H1 (cell line): Measurements from ENCODE around the gene SOHLH2. TPM values are rescaled to one million over a fixed set of nuclear protein-coding genes. Genes with fewer than 3 reads are reported as not detected.

Experiments used
- CTCF ChIA-PET: fragments of 300-600 bp; sonication (Branson Sonifier 250); formaldehyde crosslinking; loops from one replicate; lab custom pipeline; 2021; ENCODE audit not compliant: partially characterized antibody; lab: Charles Lee
- POLR2A ChIA-PET: fragments of 300-600 bp; sonication (Branson Sonifier 250); formaldehyde crosslinking; loops from one replicate; lab custom pipeline; 2021; ENCODE audit warnings: inconsistent platforms; ENCODE audit not compliant: partially characterized antibody; lab: Charles Lee
- DNase-seq, 2 experiments: peaks; one replicate each; pipeline versions ENCODE4 v3.0.0 to v3.0.0-alpha.2; 2010 to 2022; ENCODE audit warnings: low spot score in 2 of 2, low read depth in 1 of 2, mixed read lengths in 1 of 2
- FAIRE-seq: peaks from 2 replicates; lab custom pipeline; 2011; peaks lifted over from hg19 to GRCh38; lab: Jason Lieb, UNC
- H2AFZ ChIP-seq: 2 replicates; pipeline ENCODE4 v1.8.1; 2012; ENCODE audit warnings: low read length, inconsistent platforms
- H2AK5ac ChIP-seq: 2 replicates; pipeline ENCODE4 v1.6.1; 2013; ENCODE audit warnings: low read depth, low read length
- H2BK120ac ChIP-seq: replicated peaks from 2 replicates; pipeline ENCODE3; 2013; ENCODE audit warnings: low read depth, low read length, inconsistent platforms
- H2BK12ac ChIP-seq: 2 replicates; pipeline ENCODE4 v1.6.1; 2013; ENCODE audit warnings: low read depth, low read length
- H2BK15ac ChIP-seq: 2 replicates; pipeline ENCODE4 v1.6.1; 2013; ENCODE audit warnings: low read length
- H2BK20ac ChIP-seq: 2 replicates; pipeline ENCODE4 v1.6.1; 2013; ENCODE audit warnings: low read length
- H2BK5ac ChIP-seq: 2 replicates; pipeline ENCODE4 v1.6.1; 2013; ENCODE audit warnings: low read depth, low read length
- H3K14ac ChIP-seq: 2 replicates; pipeline ENCODE4 v1.6.1; 2013; ENCODE audit warnings: inconsistent platforms; ENCODE audit not compliant: insufficient read length
- H3K18ac ChIP-seq: 2 replicates; pipeline ENCODE4 v1.6.1; 2013; ENCODE audit warnings: low read length; ENCODE audit errors: extremely low read depth
- H3K23ac ChIP-seq: 2 replicates; pipeline ENCODE4 v1.6.1; 2013; ENCODE audit warnings: inconsistent platforms; ENCODE audit not compliant: insufficient read length
- H3K23me2 ChIP-seq: 2 replicates; pipeline ENCODE4 v1.6.1; 2013; ENCODE audit warnings: low read depth, low read length
- H3K27ac ChIP-seq: 2 replicates; pipeline ENCODE4 v1.6.1; 2011; ENCODE audit warnings: low read depth, low read length, inconsistent platforms
- H3K27me3 ChIP-seq, 4 experiments: replicated peaks in 1 of 4; 1 replicate in 1 of 4; 2 replicates in 3 of 4; pipeline versions ENCODE4 v1.6.1 to v1.8.1; 2011 to 2013; ENCODE audit warnings: low read length in 3 of 4, mild to moderate bottlenecking in 3 of 4, inconsistent platforms in 2 of 4, mixed read lengths in 2 of 4, moderate library complexity in 1 of 4; ENCODE audit not compliant: control insufficient read depth in 3 of 4, insufficient read depth in 3 of 4; ENCODE audit errors: extremely low read depth in 1 of 4
- H3K36me3 ChIP-seq, 4 experiments: 2 replicates each; pipeline versions ENCODE4 v1.6.1 to v1.8.1; 2011 to 2013; ENCODE audit warnings: mild to moderate bottlenecking in 4 of 4, low read length in 3 of 4, moderate library complexity in 2 of 4, control low read depth in 1 of 4, inconsistent platforms in 1 of 4; ENCODE audit not compliant: insufficient read depth in 4 of 4, control insufficient read depth in 2 of 4
- H3K4ac ChIP-seq: replicated peaks from 2 replicates; pipeline ENCODE3; 2013; ENCODE audit warnings: low read length, low read depth, mixed read lengths, inconsistent platforms; ENCODE audit not compliant: insufficient read length
- H3K4me1 ChIP-seq, 4 experiments: replicated peaks in 1 of 4; 1 replicate in 1 of 4; 2 replicates in 3 of 4; pipeline versions ENCODE4 v1.6.1 to v1.8.1; 2011 to 2013; ENCODE audit warnings: low read length in 3 of 4, inconsistent platforms in 2 of 4, mixed read lengths in 1 of 4; ENCODE audit not compliant: insufficient read depth in 4 of 4, control insufficient read depth in 3 of 4
- H3K4me2 ChIP-seq, 2 experiments: 2 replicates each; pipeline versions ENCODE4 v1.6.1 to v1.8.1; 2011 to 2013; ENCODE audit warnings: low read depth in 2 of 2, low read length in 2 of 2, control low read depth in 1 of 2, inconsistent platforms in 1 of 2, mild to moderate bottlenecking in 1 of 2; ENCODE audit not compliant: insufficient read depth in 1 of 2
- H3K4me3 ChIP-seq, 4 experiments: fragments of 200-600, 300-600 bp in 1 of 4; sonication (generic), shearing (Covaris generic), sonication (Bioruptor Twin) in 1 of 4; 2 replicates each; pipeline versions ENCODE4 v1.5.1 to v1.8.1; 2011 to 2016; ENCODE audit warnings: low read length in 4 of 4, low read depth in 3 of 4, control low read depth in 2 of 4, inconsistent platforms in 2 of 4, mild to moderate bottlenecking in 2 of 4, mixed read lengths in 1 of 4, moderate library complexity in 1 of 4; ENCODE audit not compliant: insufficient read depth in 2 of 4; ENCODE audit errors: extremely low read depth in 1 of 4
- H3K56ac ChIP-seq: replicated peaks from 2 replicates; pipeline ENCODE3; 2013; ENCODE audit warnings: low read depth, mild to moderate bottlenecking, mixed read lengths, low read length, inconsistent platforms; ENCODE audit not compliant: insufficient read length
- H3K79me1 ChIP-seq: 2 replicates; pipeline ENCODE4 v1.6.1; 2013; ENCODE audit warnings: low read depth, low read length, control low read depth
- H3K79me2 ChIP-seq, 2 experiments: 2 replicates each; pipeline versions ENCODE4 v1.6.1 to v1.8.1; 2012 to 2013; ENCODE audit warnings: low read length in 2 of 2, mild to moderate bottlenecking in 2 of 2, inconsistent platforms in 1 of 2; ENCODE audit not compliant: insufficient read depth in 2 of 2, control insufficient read depth in 1 of 2
- H3K9ac ChIP-seq, 4 experiments: replicated peaks in 1 of 4; 1 replicate in 1 of 4; 2 replicates in 3 of 4; pipeline versions ENCODE4 v1.6.1 to v1.8.1; 2011 to 2013; ENCODE audit warnings: low read depth in 3 of 4, low read length in 3 of 4, control low read depth in 2 of 4, mild to moderate bottlenecking in 2 of 4, moderate library complexity in 2 of 4, inconsistent platforms in 1 of 4; ENCODE audit errors: extremely low read depth in 1 of 4
- H3K9me3 ChIP-seq, 2 experiments: 2 replicates each; pipeline versions ENCODE4 v1.6.1 to v1.8.1; 2012 to 2013; ENCODE audit warnings: mild to moderate bottlenecking in 2 of 2, moderate library complexity in 2 of 2, control low read depth in 1 of 2, inconsistent platforms in 1 of 2, low read depth in 1 of 2, low read length in 1 of 2, mixed read lengths in 1 of 2; ENCODE audit not compliant: insufficient read depth in 2 of 2
- H4K20me1 ChIP-seq, 2 experiments: replicated peaks in 1 of 2; 2 replicates each; pipeline versions ENCODE3 to v1.8.1; 2011 to 2013; ENCODE audit warnings: inconsistent platforms in 2 of 2, low read length in 2 of 2, mild to moderate bottlenecking in 1 of 2; ENCODE audit not compliant: insufficient read depth in 2 of 2, control insufficient read depth in 1 of 2
- H4K5ac ChIP-seq: 2 replicates; pipeline ENCODE4 v1.6.1; 2013; ENCODE audit warnings: low read length, low read depth, mixed read lengths, inconsistent platforms; ENCODE audit not compliant: insufficient read length
- H4K8ac ChIP-seq: 2 replicates; pipeline ENCODE4 v1.8.0; 2013; ENCODE audit warnings: mild to moderate bottlenecking, moderate library complexity, low read length, inconsistent platforms; ENCODE audit not compliant: insufficient read depth; ENCODE audit errors: extremely low read depth
- H4K91ac ChIP-seq: replicated peaks from 2 replicates; pipeline ENCODE3; 2013; ENCODE audit warnings: low read length, mixed read lengths, inconsistent platforms; ENCODE audit not compliant: insufficient read length
- BRCA1 ChIP-seq: IDR thresholded peaks from 2 replicates; pipeline ENCODE4 v1.6.1; 2012; ENCODE audit warnings: low read depth, low read length, improper control_type of control experiment
- CREB1 ChIP-seq: IDR thresholded peaks from 2 replicates; pipeline ENCODE4 v1.6.1; 2012; ENCODE audit warnings: inconsistent platforms
- EP300 ChIP-seq, 2 experiments: IDR thresholded peaks; 1 replicate in 1 of 2; 2 replicates in 1 of 2; pipeline ENCODE4 v1.6.1; 2011 to 2012; ENCODE audit warnings: low read depth in 2 of 2, low read length in 2 of 2, mild to moderate bottlenecking in 2 of 2, borderline replicate concordance in 1 of 2, inconsistent platforms in 1 of 2, moderate library complexity in 1 of 2
- EZH2 ChIP-seq: fragments of 200-600 bp; sonication (generic); IDR thresholded peaks from 2 replicates; pipeline ENCODE4 v1.7.1; 2012; ENCODE audit warnings: low read depth, mild to moderate bottlenecking, moderate library complexity, low read length, inconsistent platforms; ENCODE audit not compliant: severe bottlenecking
- JUN ChIP-seq: IDR thresholded peaks from 2 replicates; pipeline ENCODE4 v1.6.1; 2011; ENCODE audit warnings: low read depth, mild to moderate bottlenecking, improper control_type of control experiment, low read length
- JUND ChIP-seq: IDR thresholded peaks from 2 replicates; pipeline ENCODE4 v1.6.1; 2011; ENCODE audit warnings: mild to moderate bottlenecking, improper control_type of control experiment, low read length
- KDM4A ChIP-seq: IDR thresholded peaks from one replicate; pipeline ENCODE4 v1.7.1; 2012; ENCODE audit warnings: low read depth, mild to moderate bottlenecking, moderate library complexity, low read length, inconsistent platforms; ENCODE audit not compliant: severe bottlenecking
- NANOG ChIP-seq: IDR thresholded peaks from 2 replicates; pipeline ENCODE4 v1.6.1; 2011; ENCODE audit warnings: low read length, low read depth, mild to moderate bottlenecking, inconsistent platforms; ENCODE audit not compliant: insufficient read depth, poor library complexity, severe bottlenecking
- POU5F1 ChIP-seq: IDR thresholded peaks from 2 replicates; pipeline ENCODE4 v1.6.1; 2011; ENCODE audit warnings: low read depth, mild to moderate bottlenecking, low read length, moderate library complexity
- RFX5 ChIP-seq: IDR thresholded peaks from 2 replicates; pipeline ENCODE4 v1.6.1; 2011; ENCODE audit warnings: low read depth, low read length, improper control_type of control experiment, borderline replicate concordance
- RNF2 ChIP-seq: fragments of 200-900, 300-1000 bp; sonication (generic); IDR thresholded peaks from 2 replicates; pipeline ENCODE4 v1.7.1; 2016; ENCODE audit warnings: borderline replicate concordance, low read depth, mild to moderate bottlenecking, antibody characterized with exemption, low read length; ENCODE audit not compliant: poor library complexity, severe bottlenecking; ENCODE audit errors: missing control alignments
- RXRA ChIP-seq: IDR thresholded peaks from 2 replicates; pipeline ENCODE4 v1.6.1; 2011; ENCODE audit warnings: low read depth, mild to moderate bottlenecking, low read length, moderate library complexity; ENCODE audit not compliant: insufficient read depth
- SIRT6 ChIP-seq: IDR thresholded peaks from one replicate; pipeline ENCODE4 v1.7.1; 2012; ENCODE audit warnings: low read length, inconsistent platforms
- SP2 ChIP-seq: IDR thresholded peaks from 2 replicates; pipeline ENCODE4 v1.6.1; 2012; ENCODE audit warnings: mild to moderate bottlenecking, low read length, inconsistent platforms
- TAF7 ChIP-seq: optimal IDR thresholded peaks from 2 replicates; pipeline ENCODE3; 2011; ENCODE audit warnings: low read depth, mild to moderate bottlenecking, inconsistent platforms, low read length, moderate library complexity, borderline replicate concordance
- WGBS, 2 experiments: shearing (Covaris generic) in 1 of 2; methylation state at CpG; one replicate each; pipeline versions ENCODE4 v1.1.6 to v1.1.7; 2013 to 2015; ENCODE audit warnings: low lambda C conversion rate in 2 of 2, mixed read lengths in 2 of 2, inconsistent platforms in 1 of 2, low coverage in 1 of 2, missing lambda C conversion rate in 1 of 2; ENCODE audit not compliant: insufficient replicate concordance in 2 of 2, insufficient coverage in 1 of 2, insufficient read length in 1 of 2; ENCODE audit errors: extremely low coverage in 1 of 2, missing lambda C conversion rate in 1 of 2; 5-methylcytosine and 5-hydroxymethylcytosine counted together
- polyA plus RNA-seq, 7 experiments: library from polyadenylated mRNA; depleted of rRNA in 3 of 7; stranded (reverse) in 5 of 7; unstranded in 2 of 7; fragments of >200 nt in 5 of 7; fragments of 200-250 nt in 2 of 7; gene quantifications; 1 replicate in 5 of 7; 2 replicates in 1 of 7; 4 replicates in 1 of 7; pipeline versions ENCODE4 v1.2.1 to v1.2.3, GENCODE V29; 2011 to 2013; ENCODE audit warnings: missing spikeins in 2 of 7, mixed read lengths in 2 of 7
- total RNA-seq: library from RNA; stranded (reverse); fragmentation: NEBNext Ultra II Directional; extraction: Animal tissue kit (Norgen Biotek cat#: 25700); gene quantifications from 2 replicates; pipeline ENCODE4 v1.2.1, GENCODE V29; 2021

SOHLH2 gene
- total and polyA plus RNA-seq, 2 of the 8 experiments (the other 6 are each of a cell fraction or from before 2014, with no cell fraction given), result 6.8 to 10.3 TPM

DNA sequence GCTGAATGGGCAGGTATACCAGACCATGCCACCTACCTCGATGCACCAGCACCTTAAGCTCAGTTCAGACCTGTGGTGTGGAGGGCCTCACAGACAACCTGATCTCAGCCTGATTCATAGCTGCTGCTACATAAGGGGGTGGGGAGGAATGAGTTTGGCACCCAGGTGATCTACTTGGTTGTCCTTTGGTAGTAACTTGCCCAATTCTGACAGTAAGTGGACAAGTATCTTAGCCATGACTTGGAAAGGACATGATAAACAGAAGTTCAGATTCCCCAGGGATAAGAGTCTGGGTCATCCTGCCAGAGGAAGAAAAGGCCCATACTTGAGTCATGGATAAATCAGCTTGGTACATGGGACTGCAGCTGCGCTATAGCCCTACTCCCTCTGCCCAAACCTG is 28.4 kb upstream of the SOHLH2 start:
- H3K9me3 ChIP-seq, result no peaks in the 10 kb centered on the region
- no peak overlapping the region for H3K9ac ChIP-seq
- TF ChIP-seq TAF7, result no peak
- TF ChIP-seq POU5F1, result no peak
- no peak for TF ChIP-seq RNF2
- no peak for TF ChIP-seq CREB1
- no peak for TF ChIP-seq RXRA
- no peak for TF ChIP-seq EP300 (IDR thresholded peaks at IDR 0.05; ENCODE audit: borderline replicate concordance in 1 of 2, low read depth in 2 of 2, low read length in 2 of 2)
- TF ChIP-seq JUND, result no peak
- no peak for TF ChIP-seq KDM4A
- no peak for TF ChIP-seq SIRT6
- no peak for TF ChIP-seq EZH2
- TF ChIP-seq RFX5, result no peak
- TF ChIP-seq SP2, result no peak
- TF ChIP-seq JUN, result no peak
- TF ChIP-seq NANOG, result no peak
- TF ChIP-seq BRCA1, result no peak
- no peak overlapping the region for H2BK5ac ChIP-seq
- no peaks in the 10 kb centered on the region for H3K79me1 ChIP-seq
- no peak overlapping the region for H3K23ac ChIP-seq
- WGBS, 2 experiments, result 93% methylated on average over 2 of the region's 2 CpGs; no CpG with 5 or more reads in 1 of the 2 experiments
- H2BK20ac ChIP-seq, result no peak overlapping the region
- no peak overlapping the region for H3K27ac ChIP-seq
- CTCF ChIA-PET, result no interaction called here
- H3K4ac ChIP-seq, result no peak overlapping the region
- no peak overlapping the region for H4K91ac ChIP-seq
- H4K5ac ChIP-seq, result no peak overlapping the region
- H2BK15ac ChIP-seq, result no peak overlapping the region
- no peaks in the 10 kb centered on the region for H3K23me2 ChIP-seq
- no peaks in the 10 kb centered on the region for H3K4me1 ChIP-seq
- H3K14ac ChIP-seq, result no peak overlapping the region
- no peak overlapping the region for H4K8ac ChIP-seq
- no peak for FAIRE-seq
- no peak for DNase-seq
- POLR2A ChIA-PET, result no interaction called here
- H3K18ac ChIP-seq, result no peak overlapping the region
- H2AFZ ChIP-seq, result no peak overlapping the region
- H3K56ac ChIP-seq, result no peak overlapping the region
- H3K79me2 ChIP-seq, result no peaks in the 10 kb centered on the region
- no peak overlapping the region for H2AK5ac ChIP-seq
- H2BK12ac ChIP-seq, result no peak overlapping the region
- H3K4me3 ChIP-seq, result no peak overlapping the region
- H3K36me3 ChIP-seq, result peaks cover 5 to 37% (median 9%) of the 10 kb centered on the region in 4 experiments; a peak in 7 of 8 replicates
- H2BK120ac ChIP-seq, result no peak overlapping the region
- H4K20me1 ChIP-seq, result no peaks in the 10 kb centered on the region
- no peaks in the 10 kb centered on the region for H3K27me3 ChIP-seq
- H3K4me2 ChIP-seq, result no peak overlapping the region
